Kidney (tissue), 14 donors: ENCODE measurements around the gene TBPL1. TPM values are rescaled to one million over a fixed set of nuclear protein-coding genes. Genes with fewer than 3 reads are reported as not detected.

Experiments
- DNase-seq, 5 donors: peaks; one replicate each; pipeline ENCODE4 v3.0.0-alpha.2; 2013 to 2020
- FAIRE-seq: peaks from 2 replicates; lab custom pipeline; 2012; peaks lifted over from hg19 to GRCh38; lab: Jason Lieb, UNC
- H3K27ac ChIP-seq, 2 donors: one replicate each; pipeline ENCODE4 v1.7.0; 2013; ENCODE audit warnings: low read depth in 2 of 2, low read length in 2 of 2, inconsistent platforms in 1 of 2
- H3K27me3 ChIP-seq: one replicate; pipeline ENCODE4 v1.7.1; 2013; ENCODE audit warnings: low read length, inconsistent platforms; ENCODE audit not compliant: control insufficient read depth, insufficient read depth
- H3K36me3 ChIP-seq, 3 donors: one replicate each; pipeline versions ENCODE4 v1.7.0 to v1.7.1; 2013; ENCODE audit warnings: low read length in 3 of 3, control low read depth in 1 of 3, inconsistent platforms in 1 of 3; ENCODE audit not compliant: insufficient read depth in 3 of 3, control insufficient read depth in 2 of 3
- H3K4me1 ChIP-seq, 3 donors: one replicate each; pipeline versions ENCODE4 v1.7.0 to v1.7.1; 2013; ENCODE audit warnings: low read length in 3 of 3, inconsistent platforms in 1 of 3, low read depth in 1 of 3; ENCODE audit not compliant: control insufficient read depth in 2 of 3, insufficient read depth in 2 of 3
- H3K4me3 ChIP-seq, 3 donors: one replicate each; pipeline versions ENCODE4 v1.7.0 to v1.8.1; 2013; ENCODE audit warnings: low read length in 3 of 3, control low read depth in 1 of 3, inconsistent platforms in 1 of 3
- H3K9ac ChIP-seq, 3 donors: one replicate each; pipeline versions ENCODE4 v1.7.0 to v1.7.1; 2013; ENCODE audit warnings: low read length in 3 of 3, control low read depth in 1 of 3, inconsistent platforms in 1 of 3
- H3K9me3 ChIP-seq, 3 donors: one replicate each; pipeline versions ENCODE4 v1.7.0 to v1.7.1; 2013; ENCODE audit warnings: low read length in 3 of 3, control low read depth in 1 of 3, inconsistent platforms in 1 of 3; ENCODE audit not compliant: control insufficient read depth in 2 of 3, insufficient read depth in 1 of 3
- intact Hi-C: fragments of 100-400 bp; cut with DNase I; formaldehyde crosslinking; loops from one replicate; pipeline ENCODE4 v1.11.1; 2022
- polyA plus RNA-seq: library from polyadenylated mRNA; stranded (reverse); fragments of 350-450 nt; fragmentation: Illumina TruSeq; extraction: RNeasy Lipid Tissue Mini Kit (QIAGEN cat#74804); gene quantifications from one replicate; pipeline ENCODE4 v1.2.3, GENCODE V29; 2014; ENCODE audit warnings: low read depth, low replicate concordance; ENCODE audit not compliant: insufficient read depth
- total RNA-seq: library from RNA; stranded (reverse); fragmentation: NEBNext Ultra II Directional; extraction: Animal tissue kit (Norgen Biotek cat#: 25700); gene quantifications from one replicate; pipeline ENCODE4 v1.2.1, GENCODE V29; 2021
- TF ChIP-seq, protein P1 (sequence below): IDR thresholded peaks from 3 replicates; pipeline ENCODE4 v1.5.1; 2012; ENCODE audit warnings: mild to moderate bottlenecking, moderate library complexity, borderline replicate concordance; ENCODE audit not compliant: insufficient read depth; ENCODE audit errors: extremely low read depth
- donor health status: control.
- donor health status: control.
- donor health status: control.
- donor health status: control.
- donor health status: control.
- donor health status: DM: yes; HTN: yes; CAD: no.
- donor health status: Normal renal cell carcinoma (clear cell type).

Gene TBPL1
- total and polyA plus RNA-seq, 2 donors from 2014 or later, result 17.3 to 20.7 TPM

- no peak overlapping the region for H3K9ac ChIP-seq
- FAIRE-seq, result no peak
- no peaks in the 10 kb centered on the region for H3K36me3 ChIP-seq
- TF ChIP-seq, protein P1, sequence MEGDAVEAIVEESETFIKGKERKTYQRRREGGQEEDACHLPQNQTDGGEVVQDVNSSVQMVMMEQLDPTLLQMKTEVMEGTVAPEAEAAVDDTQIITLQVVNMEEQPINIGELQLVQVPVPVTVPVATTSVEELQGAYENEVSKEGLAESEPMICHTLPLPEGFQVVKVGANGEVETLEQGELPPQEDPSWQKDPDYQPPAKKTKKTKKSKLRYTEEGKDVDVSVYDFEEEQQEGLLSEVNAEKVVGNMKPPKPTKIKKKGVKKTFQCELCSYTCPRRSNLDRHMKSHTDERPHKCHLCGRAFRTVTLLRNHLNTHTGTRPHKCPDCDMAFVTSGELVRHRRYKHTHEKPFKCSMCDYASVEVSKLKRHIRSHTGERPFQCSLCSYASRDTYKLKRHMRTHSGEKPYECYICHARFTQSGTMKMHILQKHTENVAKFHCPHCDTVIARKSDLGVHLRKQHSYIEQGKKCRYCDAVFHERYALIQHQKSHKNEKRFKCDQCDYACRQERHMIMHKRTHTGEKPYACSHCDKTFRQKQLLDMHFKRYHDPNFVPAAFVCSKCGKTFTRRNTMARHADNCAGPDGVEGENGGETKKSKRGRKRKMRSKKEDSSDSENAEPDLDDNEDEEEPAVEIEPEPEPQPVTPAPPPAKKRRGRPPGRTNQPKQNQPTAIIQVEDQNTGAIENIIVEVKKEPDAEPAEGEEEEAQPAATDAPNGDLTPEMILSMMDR, result no peak
- peaks cover 0 to 18% (median 17%) of the 10 kb centered on the region in 3 donors for H3K4me1 ChIP-seq
- H3K27me3 ChIP-seq, result no peaks in the 10 kb centered on the region
- H3K27ac ChIP-seq, result no peak overlapping the region
- H3K9me3 ChIP-seq, result no peaks in the 10 kb centered on the region
- DNase-seq, result no peak
- H3K4me3 ChIP-seq, result no peak overlapping the region
- intact Hi-C loops, result no loop called here
These were observed 2.8 kb downstream of the TBPL1 start for GRCh38 chr6:133955582-133956415.

- no peaks in the 10 kb centered on the region for H3K9me3 ChIP-seq
- no peak overlapping the region for H3K4me3 ChIP-seq
- FAIRE-seq (no peak), DNase-seq (no peak)
- intact Hi-C loops, result no loop called here
- H3K4me1 ChIP-seq, result peaks cover 0 to 14% (median 13%) of the 10 kb centered on the region in 3 donors
- TF ChIP-seq, protein P1, result no peak
- no peak overlapping the region for H3K9ac ChIP-seq
- no peaks in the 10 kb centered on the region for H3K27me3 ChIP-seq
- no peaks in the 10 kb centered on the region for H3K36me3 ChIP-seq
- no peak overlapping the region for H3K27ac ChIP-seq
These were observed 3.5 kb downstream of the TBPL1 start for GRCh38 chr6:133956416-133957049.

DNA sequence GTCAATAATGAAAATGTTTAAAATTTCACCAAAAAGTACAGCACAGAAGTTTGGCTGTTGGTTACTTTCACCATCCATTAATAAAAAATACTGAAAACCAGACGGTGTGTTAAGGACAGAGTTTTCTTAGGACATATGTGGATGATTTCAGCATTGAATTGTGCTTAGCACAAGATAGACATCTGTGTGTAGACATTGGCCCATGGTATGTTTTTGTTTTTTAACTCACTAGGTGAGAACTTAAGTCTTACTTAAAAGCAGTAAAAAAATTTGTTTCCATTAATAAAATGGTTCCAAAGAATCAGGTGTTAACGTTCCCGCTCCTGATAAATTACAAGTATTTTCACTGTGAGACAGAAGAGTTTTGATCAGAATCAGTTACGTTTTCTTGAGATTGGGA lies 4.2 kb downstream of the TBPL1 start:
- H3K27me3 ChIP-seq, result no peaks in the 10 kb centered on the region
- intact Hi-C loops, result no loop called here
- TF ChIP-seq, protein P1, result no peak
- no peaks in the 10 kb centered on the region for H3K9me3 ChIP-seq
- H3K4me1 ChIP-seq, result peaks cover 0 to 19% (median 13%) of the 10 kb centered on the region in 3 donors
- no peak for DNase-seq
- no peak overlapping the region for H3K9ac ChIP-seq
- H3K4me3 ChIP-seq, result no peak overlapping the region
- H3K36me3 ChIP-seq, result no peaks in the 10 kb centered on the region
- no peak overlapping the region for H3K27ac ChIP-seq
- FAIRE-seq, result no peak
